SW 1271 (cell line): ENCODE measurements around the gene ZC3H18.

ENCODE experiments used
- DNase-seq, 2 experiments: peaks; one replicate each; lab custom pipeline; 2025; lab: John Stamatoyannopoulos, UW

The ZC3H18 gene

GRCh38 chr16:88550246-88550661 is 19.9 kb upstream of the ZC3H18 start:
- no peak for DNase-seq

DNA sequence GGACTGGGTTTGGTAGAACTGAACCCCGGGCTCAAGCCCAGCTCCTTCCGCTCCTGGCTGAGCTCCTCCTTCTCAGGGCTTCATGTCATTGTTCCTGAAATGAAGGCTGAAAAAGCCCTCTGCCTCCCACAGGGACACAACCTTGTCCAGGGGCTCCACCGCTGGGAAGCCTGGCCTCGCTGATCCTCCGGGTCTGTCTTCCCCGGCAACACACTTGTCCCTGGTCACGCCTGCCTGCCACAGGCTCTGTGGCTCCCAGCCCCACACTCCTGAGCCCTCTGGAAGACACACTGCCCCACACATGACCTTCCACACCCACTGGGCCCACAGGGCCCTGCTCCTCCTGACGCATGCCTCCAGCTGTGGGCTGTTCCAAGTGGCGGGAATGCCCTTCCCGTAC is 18.0 kb upstream of the ZC3H18 start:
- no peak for DNase-seq

DNA sequence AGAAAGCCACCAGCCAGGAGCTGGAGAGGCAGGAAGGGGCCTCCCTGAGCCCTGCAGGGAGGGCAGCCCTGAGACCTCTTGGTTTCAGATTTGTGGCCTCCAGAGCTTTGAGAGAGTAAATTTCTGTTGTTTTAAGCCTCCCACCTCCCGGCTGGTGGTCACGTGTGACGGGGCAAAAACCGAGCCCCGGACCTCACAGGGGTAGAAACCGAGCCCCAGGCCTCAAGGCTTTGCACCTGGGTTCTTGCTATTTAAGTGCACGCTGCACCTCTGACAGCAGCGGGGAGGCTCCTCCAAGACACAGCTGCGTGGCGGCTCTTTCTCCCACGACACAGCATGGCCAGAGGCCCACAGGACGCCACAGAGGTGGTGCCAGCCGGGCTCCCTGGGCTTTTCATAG is 17.4 kb upstream of the ZC3H18 start:
- DNase-seq = no peak

DNA sequence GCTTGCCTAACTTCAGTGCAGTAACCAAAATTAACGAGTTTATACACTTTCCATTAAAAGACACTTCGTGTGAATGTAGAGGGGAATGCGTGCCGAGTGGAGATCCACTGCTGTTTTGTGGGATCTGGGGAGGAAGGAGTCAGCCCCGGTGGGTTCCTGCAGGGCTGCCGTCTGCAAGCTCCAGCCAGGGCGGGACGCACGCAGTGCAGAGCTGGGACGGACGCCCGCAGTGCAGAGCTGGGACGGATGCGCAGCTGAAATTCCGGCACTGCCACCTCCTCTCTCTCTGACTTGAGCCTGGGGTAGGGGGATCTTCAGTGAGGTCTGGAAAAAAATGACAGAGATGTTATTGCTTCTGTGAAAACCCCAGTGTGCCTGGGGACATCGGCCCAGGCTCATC is 16.5 kb upstream of the ZC3H18 start:
- no peak for DNase-seq

GRCh38 chr16:88554711-88555264 is 15.4 kb upstream of the ZC3H18 start:
- DNase-seq = no peak

DNA sequence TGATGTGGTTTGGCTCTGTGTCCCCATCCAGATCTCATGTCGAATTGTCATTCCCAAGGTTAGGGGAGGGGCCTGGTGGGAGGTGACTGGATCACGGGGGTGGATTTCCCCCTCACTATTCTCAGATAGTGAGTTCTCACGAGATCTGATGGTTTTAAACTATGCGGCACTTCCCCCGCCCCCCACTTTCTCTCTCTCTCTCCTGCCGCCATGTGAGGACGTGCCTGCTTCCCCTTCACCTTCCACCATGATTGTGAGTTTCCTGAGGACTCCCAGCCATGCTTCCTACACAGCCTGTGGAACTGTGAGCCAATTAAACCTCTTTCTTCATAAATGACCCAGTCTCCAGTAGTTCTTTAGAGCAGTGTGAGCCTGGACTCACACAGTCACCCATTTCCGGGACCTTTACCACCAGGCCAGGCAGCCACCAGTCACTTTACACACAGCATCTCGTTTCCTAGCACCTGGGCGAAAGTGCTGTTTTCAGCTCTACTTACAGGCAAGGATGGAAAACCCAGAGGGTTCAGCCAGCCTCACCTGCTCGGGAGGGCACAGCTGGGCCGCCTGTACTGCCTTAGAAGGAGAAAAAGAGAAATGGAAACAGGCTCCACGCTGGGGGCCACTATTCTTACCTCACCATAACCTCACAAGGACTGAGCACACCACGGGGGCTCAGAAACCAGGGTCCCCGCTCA is 13.8 kb upstream of the ZC3H18 start:
- no peak for DNase-seq

GRCh38 chr16:88558457-88559442 is 11.5 kb upstream of the ZC3H18 start:
- peak; percentile 42 to 70 for DNase-seq

- no peak for DNase-seq
These were observed 9.3 kb upstream of the ZC3H18 start for GRCh38 chr16:88560714-88561484.

GRCh38 chr16:88561485-88562359 is 8.5 kb upstream of the ZC3H18 start:
- peak; percentile 41 to 63 for DNase-seq

DNA sequence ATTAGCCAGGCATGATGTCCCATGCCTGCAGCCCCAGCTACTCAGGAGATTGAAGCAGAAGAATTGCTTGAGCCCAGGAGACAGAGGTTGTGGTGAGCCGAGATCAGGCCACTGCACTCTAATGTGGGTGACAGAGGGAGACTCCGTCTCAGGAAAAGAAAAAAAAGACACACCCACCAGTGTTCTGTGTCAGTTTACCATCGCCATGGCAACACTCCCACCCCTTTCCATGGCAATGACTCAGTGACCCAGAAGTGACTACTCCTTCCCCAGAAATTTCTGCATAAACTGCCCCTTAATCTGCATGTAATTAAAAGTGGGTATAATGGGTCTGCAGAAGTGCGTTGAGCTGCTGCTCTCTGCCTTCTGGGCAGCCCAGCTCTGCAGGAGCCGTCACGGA is 4.0 kb upstream of the ZC3H18 start:
- peak in 1 of 2 experiments; percentile 10 for DNase-seq

GRCh38 chr16:88568710-88569613 is 1.2 kb upstream of the ZC3H18 start:
- DNase-seq = no peak

- DNase-seq = no peak
These were observed 604 bp upstream of the ZC3H18 start for GRCh38 chr16:88569614-88569984.

- no peak for DNase-seq
These were observed 489 bp downstream of the ZC3H18 start for GRCh38 chr16:88570691-88571092.

DNA sequence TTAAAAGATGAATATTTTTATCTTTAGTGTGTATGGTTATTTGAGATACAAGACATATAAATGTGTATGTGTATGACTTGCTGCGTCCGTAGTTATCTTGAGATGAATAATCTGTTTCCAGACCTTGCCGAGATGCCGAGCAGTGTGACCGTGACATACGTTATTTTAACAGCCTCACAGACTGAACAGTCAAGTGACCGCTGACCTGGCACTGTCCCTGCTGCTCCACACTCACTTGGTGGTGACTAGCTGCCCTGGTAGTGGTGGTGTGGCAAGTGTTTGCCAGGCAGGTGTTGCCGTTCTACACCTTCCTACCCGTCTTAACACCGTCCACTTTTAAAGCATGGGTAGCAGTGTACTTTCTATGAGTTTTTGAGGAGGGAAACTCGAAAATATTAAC is 5.0 kb downstream of the ZC3H18 start:
- no peak for DNase-seq

DNA sequence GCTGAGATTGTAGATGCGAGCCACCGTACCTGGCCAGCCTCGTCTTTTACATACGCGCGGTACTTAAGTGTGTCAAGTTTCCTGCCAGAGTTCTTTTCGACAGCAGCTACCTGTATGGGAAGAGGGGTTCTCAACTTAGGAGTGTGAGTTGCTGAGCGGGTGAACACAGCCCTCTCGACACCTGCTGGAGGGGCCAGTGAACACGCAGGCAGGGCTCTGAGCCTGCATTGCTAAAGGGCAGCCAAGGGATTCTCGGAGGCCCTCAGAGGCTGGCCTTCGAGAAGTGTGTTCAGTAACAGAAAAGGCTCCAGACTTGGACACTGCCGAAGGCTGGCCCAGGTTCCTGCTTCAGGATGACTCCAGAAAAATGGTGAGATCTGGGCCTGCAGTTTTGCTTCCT is 6.1 kb downstream of the ZC3H18 start:
- DNase-seq = no peak

DNA sequence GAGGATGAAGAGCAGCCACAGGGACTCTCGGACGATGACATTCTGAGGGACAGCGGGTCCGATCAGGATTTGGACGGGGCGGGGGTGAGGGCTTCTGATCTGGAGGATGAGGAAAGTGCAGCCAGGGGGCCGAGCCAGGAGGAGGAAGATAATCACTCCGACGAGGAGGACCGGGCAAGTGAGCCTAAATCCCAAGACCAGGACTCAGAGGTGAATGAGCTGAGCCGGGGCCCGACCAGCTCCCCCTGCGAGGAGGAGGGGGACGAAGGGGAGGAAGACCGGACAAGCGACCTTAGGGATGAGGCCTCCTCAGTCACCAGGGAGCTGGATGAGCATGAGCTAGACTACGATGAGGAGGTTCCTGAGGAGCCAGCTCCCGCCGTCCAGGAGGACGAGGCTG is 7.0 kb downstream of the ZC3H18 start:
- no peak for DNase-seq

DNA sequence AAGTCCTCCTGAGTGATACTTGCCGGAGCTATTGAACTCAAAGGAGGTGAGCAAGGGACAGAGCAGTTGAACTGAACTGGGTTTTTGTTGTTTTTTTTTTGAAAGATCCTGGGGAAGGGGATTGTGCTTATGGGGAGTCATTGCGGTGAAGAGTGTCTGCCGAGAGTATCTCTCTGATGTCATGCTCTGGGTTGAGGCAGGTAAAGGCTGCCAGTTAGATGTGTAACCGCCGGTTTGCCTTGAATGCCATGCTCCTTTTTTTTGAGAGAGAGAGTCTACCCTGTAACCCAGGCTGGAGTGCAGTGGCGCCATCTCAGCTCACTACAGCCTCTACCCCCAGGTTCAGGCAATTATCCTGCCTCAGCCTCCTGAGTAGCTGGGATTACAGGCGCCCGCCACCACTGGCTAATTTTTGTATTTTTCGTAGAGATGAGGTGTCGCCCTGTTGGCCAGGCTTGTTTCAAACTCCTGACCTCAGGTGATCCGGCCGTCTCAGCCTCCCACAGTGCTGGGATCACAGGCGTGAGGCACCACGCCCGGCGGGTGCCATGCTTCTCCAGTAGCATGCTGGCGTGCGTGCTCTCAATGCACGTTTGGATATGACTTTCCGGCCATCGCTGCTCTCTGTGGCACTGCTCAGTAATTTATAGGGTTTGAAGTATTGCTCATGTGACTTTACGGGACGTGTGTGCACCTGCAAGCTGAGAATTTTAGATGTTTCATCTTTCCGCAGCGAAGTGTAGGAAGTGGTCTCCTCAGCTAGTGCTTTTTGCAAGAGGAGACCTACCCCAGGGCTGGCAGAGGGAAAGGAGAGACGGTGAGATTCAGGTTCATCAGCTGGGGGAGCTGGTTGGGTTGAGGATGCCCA is 8.5 kb downstream of the ZC3H18 start:
- DNase-seq = no peak

DNA sequence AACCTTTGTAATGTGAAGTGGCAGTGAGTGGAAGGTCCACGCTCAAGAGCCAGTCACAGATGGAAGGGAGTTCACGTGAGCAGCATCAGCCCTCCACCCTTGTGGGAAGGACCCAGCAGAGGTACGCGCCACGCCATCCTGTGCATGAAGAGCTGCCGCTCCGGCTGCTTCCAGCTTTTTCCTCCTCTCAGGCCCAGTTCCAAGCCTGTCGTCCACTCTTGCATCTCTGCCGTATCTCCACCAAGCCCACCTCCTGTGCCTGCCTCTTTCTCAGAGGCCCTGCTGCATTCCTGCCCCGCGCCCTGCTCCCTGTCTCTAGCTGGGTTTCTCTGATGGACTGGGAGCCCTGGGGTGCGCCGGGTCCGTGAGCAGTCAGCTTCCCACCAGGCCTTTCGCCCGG is 10.2 kb downstream of the ZC3H18 start:
- no peak for DNase-seq

DNA sequence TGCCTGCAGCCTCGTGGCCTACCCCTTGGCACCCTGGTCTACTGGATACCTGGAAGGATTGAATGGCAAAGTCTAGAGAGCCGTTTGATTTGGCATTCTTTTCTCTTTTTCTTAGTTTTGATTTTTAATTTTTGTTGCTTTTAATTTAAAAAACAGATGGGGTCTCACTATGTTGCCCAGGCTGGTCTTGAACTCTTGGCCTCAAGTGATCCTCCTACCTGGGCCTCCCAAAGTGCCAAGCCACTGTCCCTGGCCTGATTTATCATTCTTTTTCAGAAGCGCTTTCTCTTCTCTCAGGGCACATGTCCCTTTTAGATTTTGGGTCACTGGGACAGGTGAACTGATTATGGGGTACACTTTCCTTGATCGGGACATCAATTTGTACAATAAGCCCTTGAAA is 10.8 kb downstream of the ZC3H18 start:
- no peak for DNase-seq
